SH-SY5Y (cell line): ENCODE results near the gene KCNN1.

Experiments
- GATA2 ChIP-seq: IDR thresholded peaks from 2 replicates; pipeline ENCODE4 v1.6.1; 2011; ENCODE audit warnings: mild to moderate bottlenecking, low read depth, low read length
- GATA3 ChIP-seq: IDR thresholded peaks from 2 replicates; pipeline ENCODE4 v1.6.1; 2011; ENCODE audit warnings: low read depth, mild to moderate bottlenecking, low read length, moderate library complexity

GRCh38 chr19:18007044-18007916 lies 40.4 kb downstream of the KCNN1 start:
- TF ChIP-seq GATA2: no peak
- TF ChIP-seq GATA3: no peak
